ENCODE results near the gene TPT1. TPM values are rescaled to one million over a fixed set of nuclear protein-coding genes. Genes with fewer than 3 reads are reported as not detected.

TPT1 gene
- total RNA-seq, 4 donors from 2014 or later, result 1,985 to 5,244 (median 2,921) TPM

DNA sequence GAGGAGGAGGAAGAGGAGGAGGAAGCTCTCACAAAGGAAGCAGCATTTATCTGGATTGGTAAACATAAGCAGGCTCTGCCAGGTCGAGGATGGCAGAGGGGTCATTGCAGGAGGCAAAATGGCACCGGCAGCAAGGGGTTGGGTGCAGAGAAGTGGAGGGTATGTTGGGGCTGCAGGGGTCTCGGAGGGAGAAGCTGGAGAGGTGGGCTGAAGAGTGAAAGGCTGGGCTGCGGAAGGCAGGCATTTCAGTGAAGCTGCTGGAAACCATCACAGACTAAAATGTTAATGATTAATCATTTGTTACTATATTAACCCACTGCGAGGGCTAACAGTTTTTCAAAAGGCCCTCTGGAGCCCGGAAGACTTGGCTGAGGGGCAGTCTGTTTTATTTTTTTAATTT is 24.6 kb downstream of the TPT1 start:
- 53% methylated on average over 6 of the region's 6 CpGs for WGBS
- H3K36me3 ChIP-seq, result no peaks in the 10 kb centered on the region
- intact Hi-C loops (cut with DNase I), result no loop called here
- no peak overlapping the region for H3K4me3 ChIP-seq
- DNase-seq (ENCODE audit: extremely low spot score), result no peak
- H3K4me1 ChIP-seq, result peaks cover 0 to 7% (median 7%) of the 10 kb centered on the region in 4 donors
- no peaks in the 10 kb centered on the region for H3K27me3 ChIP-seq
- TF ChIP-seq POLR2A (IDR thresholded peaks at IDR 0.05; ENCODE audit: low read depth) (no peak), POLR2AphosphoS5 (IDR thresholded peaks at IDR 0.05) (no peak), EP300 (IDR thresholded peaks at IDR 0.05) (no peak)
- TF ChIP-seq, protein P1, sequence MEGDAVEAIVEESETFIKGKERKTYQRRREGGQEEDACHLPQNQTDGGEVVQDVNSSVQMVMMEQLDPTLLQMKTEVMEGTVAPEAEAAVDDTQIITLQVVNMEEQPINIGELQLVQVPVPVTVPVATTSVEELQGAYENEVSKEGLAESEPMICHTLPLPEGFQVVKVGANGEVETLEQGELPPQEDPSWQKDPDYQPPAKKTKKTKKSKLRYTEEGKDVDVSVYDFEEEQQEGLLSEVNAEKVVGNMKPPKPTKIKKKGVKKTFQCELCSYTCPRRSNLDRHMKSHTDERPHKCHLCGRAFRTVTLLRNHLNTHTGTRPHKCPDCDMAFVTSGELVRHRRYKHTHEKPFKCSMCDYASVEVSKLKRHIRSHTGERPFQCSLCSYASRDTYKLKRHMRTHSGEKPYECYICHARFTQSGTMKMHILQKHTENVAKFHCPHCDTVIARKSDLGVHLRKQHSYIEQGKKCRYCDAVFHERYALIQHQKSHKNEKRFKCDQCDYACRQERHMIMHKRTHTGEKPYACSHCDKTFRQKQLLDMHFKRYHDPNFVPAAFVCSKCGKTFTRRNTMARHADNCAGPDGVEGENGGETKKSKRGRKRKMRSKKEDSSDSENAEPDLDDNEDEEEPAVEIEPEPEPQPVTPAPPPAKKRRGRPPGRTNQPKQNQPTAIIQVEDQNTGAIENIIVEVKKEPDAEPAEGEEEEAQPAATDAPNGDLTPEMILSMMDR (IDR thresholded peaks at IDR 0.05), result no peak
- no peaks in the 10 kb centered on the region for H3K9me3 ChIP-seq
- H3K27ac ChIP-seq (replicated peaks in 1 of 4), result no peak overlapping the region

DNA sequence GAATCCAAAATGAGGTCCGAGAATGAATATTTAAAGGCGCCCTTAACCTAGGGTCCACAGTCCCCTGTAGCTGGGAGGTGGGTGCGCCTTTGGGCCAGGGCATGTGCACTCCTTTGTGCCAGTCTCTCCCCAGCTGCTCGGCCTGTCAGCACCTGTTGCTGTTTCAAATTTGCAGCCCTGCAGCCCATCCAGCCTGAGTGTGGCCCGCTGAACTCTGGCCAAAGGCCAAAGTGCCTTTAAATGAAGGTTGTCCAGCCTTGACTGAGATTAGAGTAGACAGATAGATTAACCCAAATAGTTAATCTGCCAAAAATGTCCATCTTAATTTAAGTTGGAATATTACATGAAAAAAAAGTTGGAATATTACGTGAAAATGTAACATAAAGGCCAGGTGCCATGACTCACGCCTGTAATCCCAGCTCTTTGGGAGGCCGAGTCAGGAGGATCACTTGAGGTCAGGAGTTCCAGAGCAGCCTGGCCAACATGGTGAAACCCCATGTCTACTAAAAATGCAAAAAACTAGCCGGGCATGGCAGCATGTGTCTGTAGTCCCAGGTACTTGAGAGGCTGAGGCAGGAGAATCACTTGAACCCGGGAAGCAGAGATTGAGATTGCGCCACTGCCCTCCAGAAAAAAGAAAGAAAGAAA is 25.3 kb downstream of the TPT1 start:
- H3K27me3 ChIP-seq, result no peaks in the 10 kb centered on the region
- H3K9me3 ChIP-seq, result no peaks in the 10 kb centered on the region
- peaks cover 4 to 14% (median 13%) of the 10 kb centered on the region in 4 donors for H3K4me1 ChIP-seq
- H3K27ac ChIP-seq (replicated peaks in 1 of 4), result no peak overlapping the region
- DNase-seq (ENCODE audit: extremely low spot score), result no peak
- no peaks in the 10 kb centered on the region for H3K36me3 ChIP-seq
- H3K4me3 ChIP-seq, result no peak overlapping the region
- intact Hi-C loops (cut with DNase I), result no loop called here
- TF ChIP-seq POLR2A (IDR thresholded peaks at IDR 0.05; ENCODE audit: low read depth) (no peak), POLR2AphosphoS5 (IDR thresholded peaks at IDR 0.05) (no peak), EP300 (IDR thresholded peaks at IDR 0.05) (no peak)
- TF ChIP-seq, protein P1 (IDR thresholded peaks at IDR 0.05), result no peak
- WGBS, result 91% methylated on average over 11 of the region's 11 CpGs

DNA sequence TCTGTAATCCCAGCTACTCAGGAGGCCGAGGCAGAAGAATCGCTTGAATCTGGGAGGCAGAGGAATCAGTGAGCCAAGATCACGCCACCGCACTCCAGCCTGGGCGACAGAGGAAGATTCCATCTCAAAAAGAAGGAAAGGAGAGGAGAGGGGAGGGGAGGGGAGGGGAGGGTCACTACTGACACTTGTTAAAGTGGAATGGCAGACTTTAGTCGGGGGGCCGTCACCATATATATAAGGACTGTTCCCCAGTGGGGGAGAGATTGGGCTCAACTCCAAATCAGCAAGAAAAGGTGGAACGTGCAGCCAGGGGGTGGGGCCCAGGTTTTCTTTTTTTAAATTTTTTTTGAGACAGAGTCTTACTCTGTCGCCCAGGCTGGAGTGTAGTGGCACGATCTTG is 26.2 kb downstream of the TPT1 start:
- 93% methylated on average over 10 of the region's 10 CpGs for WGBS
- Histone ChIP-seq H3K4me1 (peaks cover 5 to 17% (median 16%) of the 10 kb centered on the region in 4 donors), H3K27me3 (no peaks in the 10 kb centered on the region), H3K36me3 (no peaks in the 10 kb centered on the region), H3K4me3 (no peak overlapping the region), H3K27ac (replicated peaks in 1 of 4) (no peak overlapping the region), H3K9me3 (no peaks in the 10 kb centered on the region)
- intact Hi-C loops (cut with DNase I), result no loop called here
- DNase-seq (ENCODE audit: extremely low spot score), result no peak
- no peak for TF ChIP-seq EP300 (IDR thresholded peaks at IDR 0.05)
- no peak for TF ChIP-seq POLR2A (IDR thresholded peaks at IDR 0.05; ENCODE audit: low read depth)
- TF ChIP-seq, protein P1 (IDR thresholded peaks at IDR 0.05), result no peak
- no peak for TF ChIP-seq POLR2AphosphoS5 (IDR thresholded peaks at IDR 0.05)

DNA sequence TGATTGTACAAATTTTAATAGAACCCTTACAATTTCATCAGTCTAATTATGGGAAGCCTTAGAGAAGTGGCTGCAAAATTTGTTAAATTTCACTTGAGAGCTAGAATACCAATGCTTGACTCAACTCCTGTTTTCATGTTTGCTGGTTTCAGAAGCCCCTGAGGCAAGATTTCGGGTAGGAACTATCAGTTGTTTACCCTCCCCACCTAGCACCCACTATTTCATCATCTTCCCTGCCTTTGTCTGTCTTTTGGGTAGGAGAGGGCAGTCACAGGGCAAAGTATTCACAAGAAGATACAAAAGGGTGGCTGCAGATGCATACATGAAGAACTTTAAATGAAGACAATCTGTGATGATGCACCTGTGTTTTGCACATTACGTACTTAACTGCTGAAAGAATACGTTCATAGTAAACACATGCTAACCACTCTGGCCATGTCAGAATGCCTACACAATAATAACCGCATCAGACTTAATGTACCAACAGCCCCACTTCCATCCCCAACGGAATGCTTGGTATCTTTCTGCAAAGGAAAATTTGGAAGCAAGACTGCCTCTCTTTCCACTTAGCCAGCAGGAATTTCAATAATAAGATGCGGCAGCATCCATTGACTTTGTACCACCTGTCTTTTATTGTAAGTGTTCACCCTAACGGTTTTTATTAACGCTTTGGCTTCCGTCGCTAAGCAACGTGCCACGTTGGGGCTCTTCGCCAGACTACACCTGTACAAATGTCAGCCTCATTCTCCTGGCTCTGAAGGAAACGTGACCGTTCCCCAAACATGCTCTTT is 30.4 kb downstream of the TPT1 start:
- no peak for DNase-seq (ENCODE audit: extremely low spot score)
- 22% methylated on average over 15 of the region's 15 CpGs for WGBS
- H3K4me3 ChIP-seq, result peak overlapping the region; percentile 46 to 59 (median 54)
- H3K36me3 ChIP-seq, result no peaks in the 10 kb centered on the region
- no peaks in the 10 kb centered on the region for H3K9me3 ChIP-seq
- no peak for TF ChIP-seq POLR2AphosphoS5 (IDR thresholded peaks at IDR 0.05)
- TF ChIP-seq, protein P1 (IDR thresholded peaks at IDR 0.05), result no peak
- TF ChIP-seq EP300 (IDR thresholded peaks at IDR 0.05), result no peak
- no peak for TF ChIP-seq POLR2A (IDR thresholded peaks at IDR 0.05; ENCODE audit: low read depth)
- intact Hi-C loops (cut with DNase I), result no loop called here
- H3K4me1 ChIP-seq, result peaks cover 5 to 24% (median 23%) of the 10 kb centered on the region in 4 donors
- H3K27me3 ChIP-seq, result peaks cover 0 to 8% (median 0%) of the 10 kb centered on the region in 4 donors
- H3K27ac ChIP-seq (replicated peaks in 1 of 4), result no peak overlapping the region

All from esophagus muscularis mucosa (tissue), 4 donors.